GM12878 (cell line): ENCODE measurements around the gene PIK3C3. TPM values are rescaled to one million over a fixed set of nuclear protein-coding genes. Genes with fewer than 3 reads are reported as not detected.

Experiments
- CREB1 ChIP-seq: IDR thresholded peaks from 2 replicates; pipeline ENCODE4 v1.6.1; 2012; ENCODE audit warnings: low read depth, mild to moderate bottlenecking, inconsistent platforms
- CUX1 ChIP-seq: IDR thresholded peaks from 2 replicates; pipeline ENCODE4 v1.6.1; 2012; ENCODE audit warnings: improper control_type of control experiment, low read depth, low read length; ENCODE audit not compliant: insufficient replicate concordance
- MYC ChIP-seq: IDR thresholded peaks from 2 replicates; pipeline ENCODE4 v1.6.1; 2011; ENCODE audit warnings: mild to moderate bottlenecking, low read length, moderate library complexity, inconsistent platforms; ENCODE audit not compliant: insufficient read depth, insufficient replicate concordance, insufficient read length, severe bottlenecking
- POU2F2 ChIP-seq: IDR thresholded peaks from 3 replicates; pipeline ENCODE4 v1.6.1; 2011; ENCODE audit warnings: low read depth, mild to moderate bottlenecking, low read length, borderline replicate concordance
- SMAD1 ChIP-seq: fragments of 450-650 bp; IDR thresholded peaks from 2 replicates; pipeline ENCODE4 v1.6.1; 2018; ENCODE audit warnings: mild to moderate bottlenecking, low read depth; ENCODE audit not compliant: partially characterized antibody
- SPI1 ChIP-seq: IDR thresholded peaks from 2 replicates; pipeline ENCODE4 v1.6.1; 2011; ENCODE audit warnings: low read depth, mild to moderate bottlenecking, low read length, moderate library complexity, borderline replicate concordance; ENCODE audit not compliant: insufficient read depth
- WRNIP1 ChIP-seq: IDR thresholded peaks from 2 replicates; pipeline ENCODE4 v1.6.1; 2011; ENCODE audit warnings: low read depth, low read length, improper control_type of control experiment, borderline replicate concordance
- polyA plus RNA-seq, 11 experiments: library from polyadenylated mRNA; depleted of rRNA in 4 of 11; unstranded in 6 of 11; stranded (reverse) in 5 of 11; fragments of >200 nt; fragmentation: Nextera tagmentation in 4 of 11; fragmentation: Illumina TruSeq in 1 of 11; extraction: Ambion mirVana in 4 of 11; extraction: Trizol in 1 of 11; gene quantifications; 1 replicate in 1 of 11; 2 replicates in 10 of 11; pipeline versions ENCODE4 v1.2.1 to v1.2.3, GENCODE V29; 2011 to 2016; ENCODE audit warnings: inconsistent platforms in 2 of 11, missing spikeins in 2 of 11, low read depth in 1 of 11
- total RNA-seq, 4 experiments: library from RNA; depleted of rRNA in 3 of 4; stranded (reverse); fragments of >200 nt in 3 of 4; fragmentation: Illumina TruSeq in 1 of 4; extraction: Trizol in 1 of 4; gene quantifications; 2 replicates each; pipeline versions ENCODE4 v1.2.1 to v1.2.3, GENCODE V29; 2013 to 2021

PIK3C3 gene
- total and polyA plus RNA-seq, 10 of the 15 experiments (the other 5 are each of a cell fraction or from before 2014, with no cell fraction given) = 14.4 to 131 (median 32.4) TPM

- TF ChIP-seq SMAD1 (no peak), SPI1 (no peak), MYC (no peak), CREB1 (no peak), CUX1 (no peak), WRNIP1 (no peak), POU2F2 (no peak)
Observed at GRCh38 chr18:41905786-41906527, 49.1 kb upstream of the PIK3C3 start (continued).
